Mesenteric fat pad (tissue), 1 donor: Measurements from ENCODE around the gene ZNF99. TPM values are rescaled to one million over a fixed set of nuclear protein-coding genes. Genes with fewer than 3 reads are reported as not detected.
"Not testable (repeated sequence)": the region's sequence is repeated elsewhere in the genome, so short reads cannot be mapped to it uniquely, and the experiment has no call there.

ENCODE experiments used
- DNase-seq: peaks from one replicate; pipeline ENCODE4 v3.0.0-alpha.2; 2020; ENCODE audit warnings: low spot score
- long read RNA-seq: library from polyadenylated mRNA; unstranded; transcript quantifications from one replicate; pipeline ENCODE4 v2.0.0, GENCODE V29; 2020
- total RNA-seq: library from RNA; stranded (reverse); fragmentation: NEBNext Ultra II Directional; extraction: Animal tissue kit (Norgen Biotek cat#: 25700); gene quantifications from one replicate; pipeline ENCODE4 v1.2.1, GENCODE V29; 2021
- donor health status: DM: yes; HTN: yes; CAD: no.

Gene ZNF99
- total RNA-seq: 0.10 TPM
- long read RNA-seq: 0 reads

- DNase-seq: no peak
Observed at GRCh38 chr19:22783651-22784410, at the start of gene ZNF99. Gene ZNF99 (minus strand): TSS chr19:22784151. CDS start chr19:22784016, 135 bp downstream.

DNA sequence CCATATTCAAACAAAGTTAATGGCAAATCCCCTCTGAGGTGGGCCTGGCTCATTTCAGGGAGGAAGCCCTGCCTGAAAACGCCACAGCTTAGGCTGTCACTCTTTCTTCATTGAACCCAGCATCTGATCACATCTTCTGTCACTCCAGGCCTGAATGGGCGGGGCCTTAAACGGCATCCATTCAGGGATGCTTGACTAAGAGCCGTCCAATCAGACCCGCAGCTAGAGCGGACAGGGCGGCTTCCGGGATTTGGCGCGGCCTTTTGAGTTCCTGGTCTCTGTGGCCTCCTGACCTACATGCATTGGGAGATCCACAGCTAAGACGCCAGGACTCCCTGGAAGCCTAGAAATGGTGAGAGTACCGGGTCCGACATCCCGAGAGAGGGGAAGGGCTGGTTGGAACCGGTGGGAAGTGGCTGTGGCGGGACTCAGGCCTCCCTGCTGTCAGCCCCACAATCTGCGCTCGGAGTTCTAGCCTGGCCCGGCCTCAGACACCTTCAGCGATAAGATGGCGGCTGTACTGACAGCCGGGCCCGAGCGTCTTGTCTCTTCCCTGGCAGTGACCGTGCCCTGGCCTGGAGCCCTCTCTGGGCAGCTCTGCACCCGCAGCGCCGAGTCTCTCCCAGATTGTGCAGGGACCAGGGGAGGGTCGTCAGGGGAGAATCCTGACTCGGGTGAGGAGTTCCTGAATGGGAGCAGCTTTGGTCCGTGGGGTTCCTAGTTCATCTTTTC lies 48.2 kb upstream of the ZNF99 start, which contains the start of gene ZNF723:
TSS of gene ZNF723 (plus strand) at position 261 of the 732 bp plus-strand sequence. CDS start at position 350, 89 bp downstream.
- DNase-seq: no peak

- no peak for DNase-seq
Observed at GRCh38 chr19:22831211-22831610, 47.3 kb upstream of the ZNF99 start.

DNA sequence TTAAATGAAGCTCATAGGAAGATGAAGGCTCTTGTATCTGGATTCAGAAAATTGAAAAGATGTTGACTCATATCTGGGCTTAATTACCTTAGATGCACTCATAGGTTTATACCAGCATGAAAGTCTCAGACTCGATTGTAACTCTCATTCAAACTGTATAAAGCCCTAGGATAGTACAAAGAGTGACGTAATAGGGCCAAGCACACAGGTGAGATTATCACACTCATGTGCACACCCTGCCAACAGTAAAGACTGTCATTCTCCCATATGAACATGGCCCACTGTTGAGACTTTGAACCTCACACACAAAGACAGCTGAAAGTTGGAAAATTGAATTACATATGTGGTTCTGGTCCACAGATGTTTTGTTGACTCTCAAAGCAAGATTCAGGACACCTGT lies 30.2 kb upstream of the ZNF99 start:
- DNase-seq: no peak

GRCh38 chr19:22807061-22807835 lies 23.3 kb upstream of the ZNF99 start:
- no peak for DNase-seq

GRCh38 chr19:22806418-22806817 lies 22.5 kb upstream of the ZNF99 start:
- no peak for DNase-seq

GRCh38 chr19:22797040-22797439 lies 13.1 kb upstream of the ZNF99 start:
- DNase-seq: no peak

GRCh38 chr19:22792863-22793262 lies 8.9 kb upstream of the ZNF99 start:
- DNase-seq: not testable (repeated sequence)

- DNase-seq: no peak
Observed at GRCh38 chr19:22735911-22736645, 47.9 kb downstream of the ZNF99 start.

GRCh38 chr19:22733691-22734090 lies 50.3 kb downstream of the ZNF99 start:
- no peak for DNase-seq

GRCh38 chr19:22728214-22728613 lies 55.7 kb downstream of the ZNF99 start:
- DNase-seq: not testable (repeated sequence)

GRCh38 chr19:22721533-22721932 lies 62.4 kb downstream of the ZNF99 start:
- DNase-seq: not testable (repeated sequence)

DNA sequence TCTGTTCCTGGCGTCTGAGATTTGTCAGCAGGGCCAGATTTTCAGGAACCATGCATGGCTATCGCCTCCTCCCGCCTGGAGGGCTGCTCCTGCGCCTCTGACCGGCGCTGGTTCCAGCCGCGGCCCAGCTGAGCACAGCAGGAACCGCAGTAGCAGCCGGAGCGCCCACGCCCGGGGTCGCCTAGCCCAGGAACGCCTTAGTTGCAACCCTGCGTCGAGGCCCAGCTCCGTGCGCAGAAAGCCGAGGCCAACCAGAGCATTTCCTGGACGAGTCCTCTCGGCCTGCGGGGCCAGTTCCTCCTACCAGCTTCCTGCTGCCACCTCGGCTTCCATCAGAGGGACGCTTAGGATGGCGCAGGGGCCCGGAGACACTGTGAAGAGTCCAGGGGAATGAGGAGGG lies 75.0 kb downstream of the ZNF99 start:
- no peak for DNase-seq

GRCh38 chr19:22703096-22703495 lies 80.9 kb downstream of the ZNF99 start:
- not testable (repeated sequence) for DNase-seq

DNA sequence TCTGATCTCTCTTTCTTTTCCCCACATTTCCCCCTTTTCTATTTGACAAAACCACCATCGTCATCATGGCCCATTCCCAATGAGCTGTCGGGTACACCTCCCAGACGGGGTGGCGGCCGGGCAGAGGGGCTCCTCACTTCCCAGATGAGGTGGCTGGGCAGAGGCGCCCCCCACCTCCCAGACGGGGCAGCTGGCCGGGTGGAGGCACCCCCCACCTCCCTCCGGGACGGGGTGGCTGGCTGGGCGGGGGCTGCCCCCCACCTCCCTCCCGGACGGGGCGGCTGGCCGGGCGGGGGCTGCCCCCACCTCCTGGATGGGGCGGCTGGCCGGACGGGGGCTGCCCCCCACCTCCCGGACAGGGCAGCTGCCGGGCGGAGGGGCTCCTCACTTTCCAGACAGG lies 81.3 kb downstream of the ZNF99 start:
- DNase-seq: not testable (repeated sequence)

Other genes with a start within 250 kb of the ZNF99 start
- gene ZNF492, start 149.8 kb downstream of the ZNF99 start, total RNA-seq: 0.29 TPM
- gene ZNF723, start 48.1 kb upstream of the ZNF99 start, total RNA-seq: not detected
- gene ZNF728, start 219.0 kb upstream of the ZNF99 start, total RNA-seq: 3.1 TPM